GM19397 (cell line): ENCODE data around the gene RGSL1.

ENCODE experiments used
- ATAC-seq: cut with Tn5 transposase; IDR thresholded peaks from one replicate; pipeline ENCODE4 v1.9.1; 2021; ENCODE audit warnings: mild to moderate bottlenecking, moderate library complexity; ENCODE audit not compliant: unreplicated experiment

The RGSL1 gene

DNA sequence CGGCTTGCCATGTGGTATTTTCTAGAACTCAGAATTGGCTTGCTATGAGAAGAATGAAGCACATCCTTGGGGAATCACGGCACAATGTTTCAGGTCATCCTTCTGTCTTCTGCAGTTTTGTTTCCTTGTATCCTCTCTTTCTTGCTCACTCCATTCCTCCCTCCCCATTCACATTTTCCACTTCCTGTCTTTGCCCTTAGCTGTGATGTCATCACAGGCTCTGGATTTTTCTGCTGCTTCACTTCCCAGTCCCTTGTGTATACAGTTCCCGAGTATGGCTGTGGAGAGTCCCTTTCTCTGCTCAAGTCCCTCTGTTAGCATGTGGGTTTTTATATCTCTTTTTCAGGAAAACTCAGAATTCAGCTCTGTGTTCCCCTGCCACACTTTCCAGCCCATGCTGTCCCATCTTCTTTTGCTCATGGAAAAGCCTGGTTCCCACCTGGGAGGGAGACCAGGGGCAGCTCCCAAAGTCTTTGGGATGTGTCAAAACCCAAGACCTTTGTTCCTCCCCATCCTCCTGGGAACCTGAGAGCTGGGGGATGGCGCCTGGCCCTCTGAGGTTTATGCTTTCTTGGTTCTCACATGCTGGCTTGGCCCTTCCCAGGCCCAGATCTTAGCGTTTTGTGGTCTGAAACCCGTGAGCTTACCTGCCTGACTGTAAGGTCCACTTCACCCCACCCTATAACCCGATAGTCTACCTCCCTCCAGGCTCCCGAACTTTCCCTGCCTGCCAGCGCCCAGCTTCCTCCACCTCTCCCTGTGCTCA, 159.1 kb downstream of the RGSL1 start:
- ATAC-seq = no peak
